Ishikawa (cell line): ENCODE measurements around the gene SOCS3.

Experiments
- CEBPB ChIP-seq: IDR thresholded peaks from 2 replicates; pipeline ENCODE4 v1.6.1; 2012
- CREB1 ChIP-seq: IDR thresholded peaks from 2 replicates; pipeline ENCODE4 v1.6.1; 2012; ENCODE audit warnings: low read depth
- EGR1 ChIP-seq: IDR thresholded peaks from 2 replicates; pipeline ENCODE4 v1.6.1; 2012
- EP300 ChIP-seq: IDR thresholded peaks from 2 replicates; pipeline ENCODE4 v1.6.1; 2012; ENCODE audit warnings: borderline replicate concordance
- FOXM1 ChIP-seq: IDR thresholded peaks from 2 replicates; pipeline ENCODE4 v1.6.1; 2012; ENCODE audit warnings: low read depth, borderline replicate concordance
- RAD21 ChIP-seq: IDR thresholded peaks from 2 replicates; pipeline ENCODE4 v1.6.1; 2012; ENCODE audit warnings: low read depth
- TAF1 ChIP-seq: IDR thresholded peaks from 2 replicates; pipeline ENCODE4 v1.6.1; 2012; ENCODE audit warnings: low read depth, mild to moderate bottlenecking
- TCF12 ChIP-seq: IDR thresholded peaks from 2 replicates; pipeline ENCODE4 v1.6.1; 2012; ENCODE audit warnings: low read depth
- TEAD4 ChIP-seq: IDR thresholded peaks from 2 replicates; pipeline ENCODE4 v1.6.1; 2012
- YY1 ChIP-seq: IDR thresholded peaks from 2 replicates; pipeline ENCODE4 v1.6.1; 2012; ENCODE audit warnings: low read depth
- ZBTB7A ChIP-seq: IDR thresholded peaks from 2 replicates; pipeline ENCODE4 v1.6.1; 2012; ENCODE audit warnings: low read depth
- TF ChIP-seq, protein P1 (sequence below): IDR thresholded peaks from 2 replicates; pipeline ENCODE4 v1.6.1; 2012; ENCODE audit warnings: low read depth, mild to moderate bottlenecking
- TF ChIP-seq, protein P2 (sequence below): IDR thresholded peaks from 2 replicates; pipeline ENCODE4 v1.6.1; 2012

DNA sequence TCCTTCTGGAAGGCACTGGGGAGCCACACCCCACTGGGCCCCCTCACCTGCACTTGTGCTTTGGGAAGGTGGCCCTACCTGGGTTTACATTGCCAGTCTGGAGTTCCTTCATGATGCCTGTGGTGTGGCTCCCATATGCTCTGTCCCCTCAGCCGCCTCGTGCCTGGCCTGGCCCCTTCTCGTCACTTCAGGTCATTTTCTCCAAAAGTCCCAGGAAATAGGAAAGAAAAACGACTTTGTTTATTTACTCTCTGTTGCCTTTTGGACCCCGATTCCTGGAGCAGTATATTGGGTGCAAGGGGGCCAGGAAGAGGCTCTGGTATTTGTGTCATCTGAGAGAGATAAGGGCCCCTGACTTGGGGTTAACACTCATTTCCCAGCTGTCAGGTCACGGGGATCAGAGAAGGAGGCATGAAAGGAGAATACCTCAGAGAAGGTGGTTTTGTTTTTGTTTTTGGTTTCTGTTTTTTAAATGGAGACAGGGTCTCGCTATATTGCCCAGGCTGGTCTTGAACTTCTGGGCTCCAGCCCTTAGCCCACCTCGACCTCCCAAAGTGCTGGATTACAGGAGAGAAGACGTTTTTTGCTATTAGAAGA is 4.7 kb downstream of the SOCS3 start:
- TF ChIP-seq EP300 (no peak), EGR1 (no peak), TEAD4 (no peak), RAD21 (no peak), TAF1 (no peak), YY1 (no peak), FOXM1 (no peak), CEBPB (no peak), ZBTB7A (no peak), TCF12 (no peak), CREB1 (no peak)
- TF ChIP-seq, protein P1, sequence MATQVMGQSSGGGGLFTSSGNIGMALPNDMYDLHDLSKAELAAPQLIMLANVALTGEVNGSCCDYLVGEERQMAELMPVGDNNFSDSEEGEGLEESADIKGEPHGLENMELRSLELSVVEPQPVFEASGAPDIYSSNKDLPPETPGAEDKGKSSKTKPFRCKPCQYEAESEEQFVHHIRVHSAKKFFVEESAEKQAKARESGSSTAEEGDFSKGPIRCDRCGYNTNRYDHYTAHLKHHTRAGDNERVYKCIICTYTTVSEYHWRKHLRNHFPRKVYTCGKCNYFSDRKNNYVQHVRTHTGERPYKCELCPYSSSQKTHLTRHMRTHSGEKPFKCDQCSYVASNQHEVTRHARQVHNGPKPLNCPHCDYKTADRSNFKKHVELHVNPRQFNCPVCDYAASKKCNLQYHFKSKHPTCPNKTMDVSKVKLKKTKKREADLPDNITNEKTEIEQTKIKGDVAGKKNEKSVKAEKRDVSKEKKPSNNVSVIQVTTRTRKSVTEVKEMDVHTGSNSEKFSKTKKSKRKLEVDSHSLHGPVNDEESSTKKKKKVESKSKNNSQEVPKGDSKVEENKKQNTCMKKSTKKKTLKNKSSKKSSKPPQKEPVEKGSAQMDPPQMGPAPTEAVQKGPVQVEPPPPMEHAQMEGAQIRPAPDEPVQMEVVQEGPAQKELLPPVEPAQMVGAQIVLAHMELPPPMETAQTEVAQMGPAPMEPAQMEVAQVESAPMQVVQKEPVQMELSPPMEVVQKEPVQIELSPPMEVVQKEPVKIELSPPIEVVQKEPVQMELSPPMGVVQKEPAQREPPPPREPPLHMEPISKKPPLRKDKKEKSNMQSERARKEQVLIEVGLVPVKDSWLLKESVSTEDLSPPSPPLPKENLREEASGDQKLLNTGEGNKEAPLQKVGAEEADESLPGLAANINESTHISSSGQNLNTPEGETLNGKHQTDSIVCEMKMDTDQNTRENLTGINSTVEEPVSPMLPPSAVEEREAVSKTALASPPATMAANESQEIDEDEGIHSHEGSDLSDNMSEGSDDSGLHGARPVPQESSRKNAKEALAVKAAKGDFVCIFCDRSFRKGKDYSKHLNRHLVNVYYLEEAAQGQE: no peak
- TF ChIP-seq, protein P2, sequence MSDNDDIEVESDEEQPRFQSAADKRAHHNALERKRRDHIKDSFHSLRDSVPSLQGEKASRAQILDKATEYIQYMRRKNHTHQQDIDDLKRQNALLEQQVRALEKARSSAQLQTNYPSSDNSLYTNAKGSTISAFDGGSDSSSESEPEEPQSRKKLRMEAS: no peak
